Measurements from ENCODE around the gene ARHGAP8. TPM values are rescaled to one million over a fixed set of nuclear protein-coding genes. Genes with fewer than 3 reads are reported as not detected.

Gene ARHGAP8
- total and polyA plus RNA-seq, 8 donors = 7.8 to 63.6 (median 11.3) TPM

- H3K4me3 ChIP-seq = no peak overlapping the region
- H3K27ac ChIP-seq = no peak overlapping the region
- peaks cover 0 to 8% (median 4%) of the 10 kb centered on the region in 4 donors for H3K9me3 ChIP-seq
- WGBS, 5 donors = 84 to 89% (median 87%) methylated on average over 21 to 26 of the region's 26 CpGs
- TF ChIP-seq EP300 (IDR thresholded peaks at IDR 0.05) (no peak), POLR2A (IDR thresholded peaks at IDR 0.05) (no peak), POLR2AphosphoS5 (IDR thresholded peaks at IDR 0.05) (no peak), CTCF (IDR thresholded peaks at IDR 0.05) (no peak)
- intact Hi-C loops (cut with DNase I; ENCODE audit: low total_unique reads) = no loop called here
- H3K27me3 ChIP-seq = no peaks in the 10 kb centered on the region
- H3K36me3 ChIP-seq = peaks cover 0 to 14% (median 0%) of the 10 kb centered on the region in 4 donors
- H3K4me1 ChIP-seq = no peaks in the 10 kb centered on the region
- no peak for DNase-seq
Measured at GRCh38 chr22:44882226-44882905, 130.0 kb downstream of the ARHGAP8 start.

GRCh38 chr22:44883011-44883421 lies 130.6 kb downstream of the ARHGAP8 start:
- no peak for TF ChIP-seq POLR2A (IDR thresholded peaks at IDR 0.05)
- TF ChIP-seq POLR2AphosphoS5 (IDR thresholded peaks at IDR 0.05) = no peak
- no peak for TF ChIP-seq CTCF (IDR thresholded peaks at IDR 0.05)
- no peak for TF ChIP-seq EP300 (IDR thresholded peaks at IDR 0.05)
- Histone ChIP-seq H3K27me3 (no peaks in the 10 kb centered on the region), H3K36me3 (peaks cover 0 to 14% (median 0%) of the 10 kb centered on the region in 4 donors), H3K4me1 (no peaks in the 10 kb centered on the region), H3K27ac (no peak overlapping the region), H3K4me3 (no peak overlapping the region), H3K9me3 (peaks cover 0 to 1% (median 0%) of the 10 kb centered on the region in 4 donors)
- 81 to 93% (median 84%) methylated on average over 7 to 12 of the region's 12 CpGs for WGBS, 5 donors
- no peak for DNase-seq
- intact Hi-C loops (cut with DNase I; ENCODE audit: low total_unique reads) = no loop called here

- no peaks in the 10 kb centered on the region for H3K4me1 ChIP-seq
- no peak overlapping the region for H3K4me3 ChIP-seq
- no peaks in the 10 kb centered on the region for H3K9me3 ChIP-seq
- H3K27me3 ChIP-seq = no peaks in the 10 kb centered on the region
- H3K36me3 ChIP-seq = peaks cover 0 to 14% (median 0%) of the 10 kb centered on the region in 4 donors
- intact Hi-C loops (cut with DNase I; ENCODE audit: low total_unique reads) = no loop called here
- WGBS, 5 donors = 85 to 100% (median 91%) methylated on average over 1 of the region's 1 CpG
- TF ChIP-seq POLR2AphosphoS5 (IDR thresholded peaks at IDR 0.05) (no peak), CTCF (IDR thresholded peaks at IDR 0.05) (no peak)
- no peak overlapping the region for H3K27ac ChIP-seq
- DNase-seq = no peak
Measured at GRCh38 chr22:44884562-44884961, 132.2 kb downstream of the ARHGAP8 start.

- Histone ChIP-seq H3K27ac (no peak overlapping the region), H3K4me3 (no peak overlapping the region), H3K4me1 (no peaks in the 10 kb centered on the region), H3K27me3 (no peaks in the 10 kb centered on the region), H3K9me3 (no peaks in the 10 kb centered on the region), H3K36me3 (peaks cover 0 to 14% (median 0%) of the 10 kb centered on the region in 4 donors)
- peak in 1 of 2 donors; percentile 42 for DNase-seq
- TF ChIP-seq CTCF (IDR thresholded peaks at IDR 0.05) (no peak), POLR2A (IDR thresholded peaks at IDR 0.05) (no peak), POLR2AphosphoS5 (IDR thresholded peaks at IDR 0.05) (no peak), EP300 (IDR thresholded peaks at IDR 0.05) (no peak)
- 64 to 85% (median 71%) methylated on average over 16 to 18 of the region's 18 CpGs for WGBS, 5 donors
- intact Hi-C loops (cut with DNase I; ENCODE audit: low total_unique reads) = no loop called here
Measured at GRCh38 chr22:44884968-44885805, 132.8 kb downstream of the ARHGAP8 start.
